GM12801 (cell line): ENCODE results near the gene SPDYE1.

Experiments
- CTCF ChIP-seq: IDR thresholded peaks from one replicate; pipeline ENCODE4 v1.5.1; 2011; ENCODE audit warnings: control low read depth; ENCODE audit not compliant: insufficient read length; ENCODE audit errors: extremely low read depth

Gene SPDYE1

GRCh38 chr7:44042221-44042620 lies 44.5 kb downstream of the SPDYE1 start:
- no peak for TF ChIP-seq CTCF

- TF ChIP-seq CTCF, result no peak
These were observed 46.2 kb downstream of the SPDYE1 start for GRCh38 chr7:44043902-44044301.

- TF ChIP-seq CTCF, result no peak
These were observed 46.9 kb downstream of the SPDYE1 start, which contains the start of gene DBNL for GRCh38 chr7:44044315-44045225. TSS of gene DBNL (plus strand) at chr7:44044702. CDS start at chr7:44044738, 36 bp downstream.

- no peak for TF ChIP-seq CTCF
These were observed 47.7 kb downstream of the SPDYE1 start for GRCh38 chr7:44045226-44046014.

GRCh38 chr7:44046321-44047061 lies 48.8 kb downstream of the SPDYE1 start:
- no peak for TF ChIP-seq CTCF

- no peak for TF ChIP-seq CTCF
These were observed 50.5 kb downstream of the SPDYE1 start for GRCh38 chr7:44048031-44048795.
